NCI-H2171 (cell line): ENCODE results near the gene FOSB.

ENCODE experiments used
- DNase-seq: peaks from one replicate; lab custom pipeline; 2025; lab: John Stamatoyannopoulos, UW

FOSB gene

DNA sequence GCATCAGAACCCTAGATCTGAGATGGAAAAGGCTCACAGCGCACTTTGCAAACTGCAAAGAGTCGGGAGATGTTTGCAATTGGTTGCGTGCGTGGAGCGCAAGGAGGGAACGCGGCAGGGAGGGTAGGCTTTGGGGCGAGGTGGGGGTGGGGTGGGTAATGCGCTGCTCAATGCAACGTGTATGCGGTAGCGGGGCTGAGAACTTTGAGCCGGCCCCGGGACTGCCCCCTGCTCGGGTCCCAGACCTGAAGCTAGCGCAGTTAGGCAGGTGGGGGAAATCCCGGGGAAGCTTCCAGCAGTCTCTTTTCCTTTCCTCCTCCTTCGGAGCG lies 971 bp downstream of the FOSB start:
- no peak for DNase-seq

GRCh38 chr19:45469132-45469944 lies 1.5 kb downstream of the FOSB start:
- peak; percentile 97 for DNase-seq

DNA sequence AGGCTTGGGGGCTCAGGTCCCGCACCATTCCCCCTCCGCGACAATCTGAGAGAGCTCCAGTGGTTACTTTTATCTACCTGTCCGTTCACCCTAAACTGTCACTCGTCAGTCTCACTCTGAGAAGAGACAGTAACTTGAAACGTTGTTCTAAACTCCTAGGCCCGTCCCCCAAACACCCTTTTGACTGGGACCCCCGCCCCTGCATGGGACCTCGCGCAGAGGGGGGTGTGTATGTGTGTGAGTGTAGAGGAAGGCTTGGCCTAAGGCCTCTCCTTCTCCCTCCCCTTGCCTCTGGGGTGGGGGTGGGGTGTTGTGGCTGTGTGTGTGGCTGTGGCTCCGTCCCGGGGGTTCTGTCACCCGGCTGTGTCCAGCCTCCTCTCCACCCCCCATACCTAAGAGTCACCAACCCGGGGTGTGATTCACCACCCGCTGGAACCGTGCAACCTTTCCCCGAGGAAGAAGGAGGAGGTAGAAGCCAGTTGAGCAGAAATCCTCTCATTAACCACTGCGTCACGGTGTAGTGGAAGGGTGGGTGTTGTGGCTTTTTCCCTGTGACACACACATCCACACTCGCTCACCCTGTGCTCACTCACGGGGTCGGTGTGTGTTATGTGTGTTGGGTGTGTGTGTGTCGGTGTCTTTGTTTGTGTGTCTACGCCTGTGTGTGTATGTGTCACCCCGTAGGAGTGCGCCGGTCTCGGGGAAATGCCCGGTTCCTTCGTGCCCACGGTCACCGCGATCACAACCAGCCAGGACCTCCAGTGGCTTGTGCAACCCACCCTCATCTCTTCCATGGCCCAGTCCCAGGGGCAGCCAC lies 2.4 kb downstream of the FOSB start:
- DNase-seq = no peak

GRCh38 chr19:45470762-45471081 lies 2.9 kb downstream of the FOSB start:
- DNase-seq = no peak

DNA sequence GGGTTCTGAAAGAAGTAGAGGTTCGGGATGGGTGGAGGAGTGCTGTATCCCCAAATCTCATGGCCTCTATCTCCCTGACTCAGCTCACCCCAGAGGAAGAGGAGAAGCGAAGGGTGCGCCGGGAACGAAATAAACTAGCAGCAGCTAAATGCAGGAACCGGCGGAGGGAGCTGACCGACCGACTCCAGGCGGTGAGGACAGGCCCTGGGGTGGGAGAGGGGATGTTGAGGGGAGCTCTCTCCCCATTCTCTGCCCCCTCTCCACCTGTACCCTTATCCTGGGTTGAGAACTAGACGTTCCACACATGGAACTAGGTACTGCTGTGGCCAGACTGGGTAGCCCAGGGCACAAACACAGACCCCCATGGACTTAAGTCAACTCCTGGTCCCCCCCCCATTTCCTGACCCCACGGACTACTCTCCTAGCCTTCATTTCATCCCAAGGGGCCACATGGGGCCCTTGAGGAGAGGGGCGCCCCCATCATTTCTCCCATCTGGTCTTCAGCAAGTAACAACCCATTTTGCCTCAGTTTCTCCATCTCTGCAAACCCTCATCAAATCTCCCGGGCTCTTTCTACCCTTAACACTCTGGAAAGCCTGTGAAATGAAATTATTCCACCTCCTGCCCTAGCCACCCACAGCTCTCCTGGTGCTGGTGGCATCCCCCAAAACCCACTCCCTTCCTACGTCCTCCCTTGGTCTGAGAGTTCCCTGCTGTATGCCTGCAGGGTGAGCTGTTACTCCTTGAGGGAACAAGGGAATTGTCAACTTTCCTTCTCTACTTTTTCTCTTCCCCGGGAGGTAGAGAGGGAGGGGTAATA lies 3.5 kb downstream of the FOSB start:
- no peak for DNase-seq

DNA sequence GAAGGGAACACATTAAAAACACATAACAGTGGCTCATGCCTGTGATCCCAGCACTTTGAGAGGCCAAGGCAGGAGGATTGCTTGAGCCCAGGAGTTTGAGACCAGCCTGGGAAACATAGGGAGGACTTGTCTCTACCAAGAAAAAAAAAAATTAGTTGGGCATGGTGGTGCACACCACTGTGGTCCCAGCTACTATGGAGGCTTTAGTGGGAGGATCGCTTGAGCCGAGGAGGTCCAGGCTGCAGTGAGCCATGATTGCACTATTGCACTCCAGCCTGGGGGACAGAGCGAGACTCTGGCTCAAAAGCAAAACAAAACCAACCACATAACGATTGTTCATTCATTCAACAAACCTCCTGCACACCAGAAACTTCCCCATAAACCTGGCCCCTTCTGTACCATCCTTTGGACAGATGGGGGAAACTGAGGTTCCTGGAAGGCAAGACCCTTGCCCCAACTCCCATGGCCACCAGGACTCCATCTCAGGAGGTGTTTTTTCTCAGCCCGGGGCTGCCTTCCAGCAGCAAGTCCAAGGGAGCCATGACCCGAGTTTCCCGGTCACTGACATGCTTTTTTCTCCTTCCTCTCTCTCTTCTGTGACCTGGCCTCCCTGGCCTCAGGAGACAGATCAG lies 4.3 kb downstream of the FOSB start:
- no peak for DNase-seq

- DNase-seq = no peak
These were observed 5.0 kb downstream of the FOSB start for GRCh38 chr19:45472563-45473366.

DNA sequence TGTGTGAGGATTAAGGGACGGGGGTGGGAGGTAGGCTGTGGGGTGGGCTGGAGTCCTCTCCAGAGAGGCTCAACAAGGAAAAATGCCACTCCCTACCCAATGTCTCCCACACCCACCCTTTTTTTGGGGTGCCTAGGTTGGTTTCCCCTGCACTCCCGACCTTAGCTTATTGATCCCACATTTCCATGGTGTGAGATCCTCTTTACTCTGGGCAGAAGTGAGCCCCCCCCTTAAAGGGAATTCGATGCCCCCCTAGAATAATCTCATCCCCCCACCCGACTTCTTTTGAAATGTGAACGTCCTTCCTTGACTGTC lies 5.5 kb downstream of the FOSB start:
- no peak for DNase-seq

DNA sequence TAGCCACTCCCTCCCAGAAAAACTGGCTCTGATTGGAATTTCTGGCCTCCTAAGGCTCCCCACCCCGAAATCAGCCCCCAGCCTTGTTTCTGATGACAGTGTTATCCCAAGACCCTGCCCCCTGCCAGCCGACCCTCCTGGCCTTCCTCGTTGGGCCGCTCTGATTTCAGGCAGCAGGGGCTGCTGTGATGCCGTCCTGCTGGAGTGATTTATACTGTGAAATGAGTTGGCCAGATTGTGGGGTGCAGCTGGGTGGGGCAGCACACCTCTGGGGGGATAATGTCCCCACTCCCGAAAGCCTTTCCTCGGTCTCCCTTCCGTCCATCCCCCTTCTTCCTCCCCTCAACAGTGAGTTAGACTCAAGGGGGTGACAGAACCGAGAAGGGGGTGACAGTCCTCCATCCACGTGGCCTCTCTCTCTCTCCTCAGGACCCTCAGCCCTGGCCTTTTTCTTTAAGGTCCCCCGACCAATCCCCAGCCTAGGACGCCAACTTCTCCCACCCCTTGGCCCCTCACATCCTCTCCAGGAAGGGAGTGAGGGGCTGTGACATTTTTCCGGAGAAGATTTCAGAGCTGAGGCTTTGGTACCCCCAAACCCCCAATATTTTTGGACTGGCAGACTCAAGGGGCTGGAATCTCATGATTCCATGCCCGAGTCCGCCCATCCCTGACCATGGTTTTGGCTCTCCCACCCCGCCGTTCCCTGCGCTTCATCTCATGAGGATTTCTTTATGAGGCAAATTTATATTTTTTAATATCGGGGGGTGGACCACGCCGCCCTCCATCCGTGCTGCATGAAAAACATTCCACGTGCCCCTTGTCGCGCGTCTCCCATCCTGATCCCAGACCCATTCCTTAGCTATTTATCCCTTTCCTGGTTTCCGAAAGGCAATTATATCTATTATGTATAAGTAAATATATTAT lies 6.1 kb downstream of the FOSB start:
- no peak for DNase-seq

GRCh38 chr19:45474606-45475521 lies 7.1 kb downstream of the FOSB start:
- DNase-seq = no peak

DNA sequence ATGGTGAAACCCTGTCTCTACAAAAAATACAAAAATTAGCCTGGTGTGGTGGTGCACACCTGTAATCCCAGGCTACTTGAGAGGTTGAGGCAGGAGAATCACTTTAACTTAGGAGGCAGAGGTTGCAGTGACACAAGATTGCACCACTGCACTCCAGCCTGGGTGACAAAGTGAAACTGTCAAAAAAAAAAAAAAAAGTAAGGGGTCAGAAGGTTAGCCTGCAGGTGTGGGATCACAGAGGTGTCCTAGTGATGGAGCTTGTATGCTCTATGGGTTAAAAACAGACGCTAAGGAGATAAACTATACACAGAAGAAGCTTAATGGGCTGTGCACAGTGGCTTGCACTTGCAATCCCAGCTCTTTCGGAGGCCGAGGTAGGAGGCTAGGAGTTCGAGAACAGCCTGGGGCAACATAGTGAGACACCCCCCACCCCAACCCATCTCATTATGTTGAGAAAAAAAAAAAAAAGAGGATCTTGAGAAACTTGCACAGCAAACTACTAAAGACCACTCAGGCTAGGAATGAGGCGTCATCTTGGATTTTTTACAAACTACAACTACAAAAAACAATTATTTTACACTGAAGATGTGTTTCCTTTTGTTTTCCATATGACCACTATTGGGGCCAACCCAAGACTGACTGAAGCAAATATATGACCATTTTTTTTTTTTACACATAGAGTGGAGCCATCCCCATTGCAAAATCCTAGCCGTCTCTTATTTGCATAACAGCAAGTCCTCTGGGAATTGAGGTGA lies 7.9 kb downstream of the FOSB start:
- no peak for DNase-seq

- no peak for DNase-seq
These were observed 8.5 kb downstream of the FOSB start for GRCh38 chr19:45476304-45476703.

DNA sequence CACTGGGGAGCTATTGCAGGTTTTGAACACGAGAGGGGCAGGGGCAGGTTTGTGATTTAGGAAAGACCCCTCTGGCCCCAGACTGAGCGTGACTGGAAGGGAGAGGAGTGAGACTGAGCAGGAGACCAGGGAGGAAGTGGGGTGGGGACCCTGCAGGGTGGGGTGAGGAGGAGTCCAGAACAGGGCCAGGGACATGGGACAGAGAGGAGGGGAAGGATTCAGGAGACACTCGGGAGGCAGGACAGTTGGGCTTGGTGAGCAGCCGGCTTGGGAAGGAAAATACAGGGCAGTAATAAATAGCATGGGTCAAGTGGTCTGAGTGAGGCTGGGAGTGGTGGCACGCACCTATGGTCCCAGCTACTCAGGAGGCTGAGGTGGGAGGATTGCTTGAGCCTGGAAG lies 9.4 kb downstream of the FOSB start:
- DNase-seq = no peak

DNA sequence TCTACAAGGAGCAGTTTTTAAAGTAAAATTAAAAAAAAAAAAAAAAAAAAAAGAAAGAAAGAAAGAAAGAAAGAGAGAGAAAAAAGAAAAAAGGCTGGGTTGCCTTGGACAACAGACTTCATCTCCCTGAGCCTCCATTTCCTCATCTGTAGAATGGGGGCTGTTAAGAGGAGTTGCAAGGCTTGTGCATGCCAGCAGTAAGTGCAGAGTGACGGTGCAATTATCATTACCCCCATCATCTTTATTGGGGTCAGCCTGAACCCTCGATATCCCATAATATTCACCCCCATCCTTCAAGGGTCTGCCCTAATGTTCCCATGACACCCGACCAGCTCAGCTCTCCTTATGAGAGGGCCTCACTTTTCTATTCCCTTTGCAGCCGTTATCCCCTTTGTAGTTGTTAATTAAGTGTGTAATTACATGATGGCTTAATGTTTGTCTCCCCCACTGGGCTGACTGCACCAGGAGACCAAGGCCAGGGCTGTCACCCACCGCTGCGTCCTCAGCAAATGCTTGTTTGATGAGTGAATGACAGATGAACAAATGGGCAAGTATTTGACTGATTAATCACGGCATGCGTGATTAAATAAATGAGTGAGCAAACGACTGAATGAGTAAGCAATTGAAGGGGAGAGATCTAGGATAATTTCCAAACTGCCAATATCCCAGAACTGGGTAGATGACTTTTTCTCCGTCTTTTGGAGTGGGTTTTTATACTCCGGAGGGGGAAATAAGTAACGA lies 10.1 kb downstream of the FOSB start:
- no peak for DNase-seq

GRCh38 chr19:45478454-45479238 lies 10.8 kb downstream of the FOSB start:
- DNase-seq = peak; percentile 85

DNA sequence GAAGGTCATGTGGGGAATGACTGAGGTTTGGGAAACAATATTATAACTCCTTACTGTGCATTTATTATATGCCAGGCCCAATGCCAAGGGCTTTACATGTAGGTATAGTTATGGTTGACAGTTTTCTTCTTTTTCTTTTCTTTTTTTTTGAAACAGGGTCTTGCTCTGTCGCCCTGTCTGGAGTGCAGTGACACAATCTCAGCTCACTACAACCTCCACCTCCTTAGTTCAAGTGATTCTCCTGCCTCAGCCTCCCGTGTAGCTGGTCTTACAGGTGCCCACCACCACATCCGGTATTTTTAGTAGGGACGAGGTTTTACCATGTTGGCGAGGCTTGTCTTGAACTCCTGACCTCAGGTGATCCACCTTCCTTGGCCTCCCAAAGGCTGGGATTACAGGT lies 15.2 kb downstream of the FOSB start:
- DNase-seq = no peak

GRCh38 chr19:45484273-45484945 lies 16.6 kb downstream of the FOSB start:
- no peak for DNase-seq
